ENCODE measurements around the gene RNF223.

The RNF223 gene

DNA sequence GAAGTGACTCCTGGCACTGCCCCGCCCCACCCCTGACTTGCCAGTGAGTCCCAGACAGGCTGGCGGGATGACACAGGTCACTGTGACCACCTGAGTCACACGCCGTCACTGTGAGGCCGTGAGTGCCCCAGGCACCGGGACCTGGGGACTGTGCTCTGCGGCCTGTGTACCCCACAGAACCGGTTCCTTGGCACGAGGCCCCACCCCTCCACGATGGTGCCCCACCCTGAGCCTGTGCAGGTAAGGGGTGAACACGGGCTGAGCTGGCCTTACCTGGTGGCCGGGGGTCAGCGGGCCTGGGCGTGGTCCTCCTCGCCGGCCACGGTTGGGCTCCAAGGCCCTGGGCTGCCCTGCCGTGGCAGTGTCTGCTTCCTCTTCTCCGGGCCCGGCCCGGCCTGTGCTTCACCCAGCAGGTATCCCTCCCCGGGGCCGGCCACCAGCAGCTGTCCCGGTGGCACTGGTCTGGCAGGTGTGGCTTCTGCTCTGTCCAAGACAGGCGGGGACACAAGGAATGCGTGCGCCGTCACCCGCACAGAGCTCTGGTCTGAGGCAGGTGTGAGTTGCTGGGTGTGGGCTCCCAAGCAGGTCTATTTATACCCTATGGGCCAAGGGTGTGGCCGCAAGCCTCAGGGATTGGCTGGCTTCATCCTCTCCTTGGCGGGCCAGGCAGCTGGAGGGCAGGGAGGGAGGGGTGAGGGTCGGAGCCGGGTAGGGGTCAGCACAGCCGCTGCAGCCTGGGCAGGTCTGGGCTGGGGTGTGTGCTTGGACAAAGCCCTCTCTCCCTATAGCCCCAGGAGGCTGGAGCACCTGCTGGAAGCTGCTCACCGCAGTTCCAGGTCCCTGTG, at the start of gene RNF223:
RNF223 (minus strand) TSS at position 564 of the 845 bp plus-strand sequence. CDS start 1,740 bp downstream, outside the sequence.
- peak; percentile 74 for DNase-seq

- no peak for DNase-seq
These were observed 48.9 kb upstream of the RNF223 start for GRCh38 chr1:1122981-1123480.

GRCh38 chr1:1122078-1122811, 48.1 kb upstream of the RNF223 start:
- peak; percentile 68 for DNase-seq

GRCh38 chr1:1121611-1122077, 47.5 kb upstream of the RNF223 start:
- DNase-seq, result no peak

- DNase-seq, result no peak
These were observed 46.9 kb upstream of the RNF223 start for GRCh38 chr1:1120866-1121591.

DNA sequence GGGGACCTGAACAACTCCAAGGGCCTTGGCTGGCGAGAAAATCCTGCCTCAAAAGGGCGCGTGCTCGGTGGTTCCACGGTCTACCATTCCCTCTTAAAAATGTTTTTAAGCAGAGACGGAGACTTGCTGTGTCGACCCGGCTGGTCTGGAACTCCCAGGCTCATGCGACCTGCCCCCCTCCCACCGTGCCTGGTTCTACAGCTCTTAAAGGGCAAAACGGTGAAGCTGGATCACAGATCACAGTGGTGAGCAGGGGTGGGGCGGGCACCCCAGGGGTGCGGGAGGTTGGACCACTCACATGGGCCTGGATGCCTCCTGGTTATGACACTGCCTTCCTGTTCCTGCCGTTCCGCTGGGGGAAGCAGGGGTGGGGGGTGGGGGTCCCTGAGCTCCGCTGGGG, 46.0 kb upstream of the RNF223 start:
- DNase-seq, result no peak

DNA sequence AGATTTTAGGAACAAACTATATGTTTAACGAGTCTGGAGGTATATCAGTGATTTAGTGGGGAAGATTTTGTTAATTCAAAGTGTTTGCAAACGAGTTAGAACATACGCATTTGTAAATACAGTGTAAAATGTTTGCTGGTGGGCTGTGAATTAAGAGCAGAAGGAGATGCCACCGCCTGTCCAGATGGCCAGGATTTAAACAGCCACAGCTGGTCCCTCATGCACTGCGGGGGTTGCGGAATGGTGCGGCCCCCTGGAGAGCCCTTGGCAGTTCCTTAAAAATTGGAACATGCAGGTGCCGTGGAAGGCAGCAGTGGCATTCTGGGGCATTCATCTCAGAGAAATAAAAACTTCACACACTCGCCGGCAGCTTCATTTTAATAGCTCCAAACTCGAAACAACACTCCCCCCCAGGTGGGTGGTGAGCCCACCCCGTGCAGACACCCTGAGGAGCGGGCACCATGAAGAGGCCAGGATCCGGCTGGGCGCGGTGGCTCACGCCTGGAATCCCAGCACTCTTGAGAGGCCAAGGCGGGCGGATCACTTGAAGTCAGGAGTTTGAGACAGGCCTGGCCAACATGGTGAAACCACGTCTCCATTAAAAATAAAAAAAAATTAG, 45.3 kb upstream of the RNF223 start:
- DNase-seq, result no peak

GRCh38 chr1:1118876-1119220, 44.7 kb upstream of the RNF223 start:
- no peak for DNase-seq

GRCh38 chr1:1118011-1118875, 44.1 kb upstream of the RNF223 start:
- DNase-seq, result no peak

DNA sequence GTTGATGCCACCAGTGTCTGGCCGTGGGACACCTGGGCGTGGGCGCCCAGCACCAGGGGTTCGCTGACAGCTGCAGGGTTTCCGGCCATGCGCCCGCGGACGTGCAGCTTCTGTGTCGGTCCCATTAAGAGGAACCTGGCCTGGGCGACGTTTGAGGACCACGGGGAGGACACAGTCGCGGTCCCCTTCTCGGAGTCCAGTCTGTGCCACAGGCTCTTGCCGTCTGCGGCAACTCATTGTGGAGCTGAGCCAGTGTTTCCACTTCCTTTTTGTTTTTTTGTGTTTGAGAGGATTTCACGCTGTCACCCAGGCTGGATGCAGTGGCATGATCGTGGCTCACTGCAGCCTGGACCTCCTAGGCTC, 43.3 kb upstream of the RNF223 start:
- no peak for DNase-seq

DNA sequence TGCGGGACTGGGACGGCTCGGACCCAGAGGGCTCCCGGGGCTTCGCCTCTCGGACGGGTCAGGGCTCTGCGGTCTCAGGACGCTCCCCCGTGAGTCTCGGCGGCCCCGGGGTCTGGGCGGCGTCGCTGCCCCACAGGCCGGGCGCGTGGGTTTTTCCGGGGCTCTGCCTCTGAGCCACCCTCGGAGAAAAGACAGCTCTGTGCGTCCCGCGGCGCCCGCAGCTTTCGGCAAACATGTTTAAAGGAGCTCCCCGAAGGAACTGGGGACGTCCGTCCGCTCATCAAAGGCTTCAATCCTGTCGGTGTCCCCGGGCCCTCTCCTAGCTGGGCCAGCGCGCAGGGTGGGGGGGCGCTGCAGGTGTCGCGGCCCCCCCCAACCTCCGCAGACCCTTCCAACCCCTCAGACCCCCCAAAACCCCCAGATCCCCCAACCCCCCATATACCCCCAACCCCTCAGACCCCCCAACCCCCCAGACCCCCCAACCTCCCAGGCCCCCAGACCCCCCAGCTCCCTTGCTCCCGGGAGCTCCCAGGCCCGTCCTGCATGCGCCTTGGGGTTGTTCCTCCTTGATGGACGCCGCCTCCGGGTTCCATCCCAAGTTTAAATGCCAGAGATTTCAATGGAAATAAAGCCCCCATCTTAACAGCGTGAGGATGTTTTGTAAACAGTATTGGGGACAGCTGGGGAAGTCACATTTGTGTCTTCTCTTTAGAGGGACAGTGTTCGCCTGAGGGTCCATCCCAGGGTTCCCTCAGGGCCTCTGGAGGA, 42.8 kb upstream of the RNF223 start:
- no peak for DNase-seq

GRCh38 chr1:1115786-1116700, 41.9 kb upstream of the RNF223 start, which contains the start of gene C1orf159:
Gene C1orf159, minus strand, starts transcription at chr1:1116089. Its CDS starts 24,546 bp downstream, at chr1:1091543.
- peak; percentile 100 for DNase-seq

DNA sequence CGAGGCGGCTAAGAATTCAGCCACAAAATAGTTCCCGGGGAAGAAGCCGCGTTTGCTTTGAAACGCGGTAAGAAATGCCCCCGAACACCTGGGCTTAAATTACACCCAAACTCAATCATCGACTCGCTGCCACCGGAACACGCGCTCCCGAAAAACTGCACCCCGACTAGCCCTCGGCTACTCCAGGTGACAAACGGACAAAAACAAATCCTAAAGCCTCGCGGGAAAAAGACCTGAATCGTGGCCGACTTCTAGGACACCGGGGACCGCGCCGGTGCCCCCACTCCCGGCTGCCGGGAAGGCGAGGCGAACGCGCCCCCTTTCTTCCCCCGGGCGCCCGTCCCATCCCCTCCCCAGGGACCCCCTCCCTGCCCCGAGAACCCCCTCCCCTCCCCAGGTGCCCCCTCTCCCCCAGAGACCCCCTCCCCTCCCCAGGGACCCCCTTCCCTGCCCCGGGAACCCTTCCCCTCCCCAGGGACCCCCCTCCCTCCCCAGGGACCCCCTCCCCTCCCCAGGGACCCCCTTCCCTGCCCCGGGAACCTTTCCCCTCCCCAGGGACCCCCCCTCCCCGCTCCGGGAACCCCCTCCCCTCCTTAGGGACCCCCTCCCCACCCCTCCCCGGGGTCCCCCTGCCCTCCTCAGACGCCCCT, 41.2 kb upstream of the RNF223 start:
- no peak for DNase-seq

- no peak for DNase-seq
These were observed 40.3 kb upstream of the RNF223 start for GRCh38 chr1:1114431-1114830.

- DNase-seq, result no peak
These were observed 38.3 kb upstream of the RNF223 start for GRCh38 chr1:1112237-1112985.

- no peak for DNase-seq
These were observed 37.6 kb upstream of the RNF223 start for GRCh38 chr1:1111516-1112236.

GRCh38 chr1:1110561-1110971, 36.5 kb upstream of the RNF223 start:
- no peak for DNase-seq

- no peak for DNase-seq
These were observed 35.6 kb upstream of the RNF223 start for GRCh38 chr1:1109743-1110142.

Measured in DMS153 (cell line).